Measurements from ENCODE around the gene PPP3CB. TPM values are rescaled to one million over a fixed set of nuclear protein-coding genes. Genes with fewer than 3 reads are reported as not detected.

PPP3CB gene
- total and polyA plus RNA-seq, 2 donors (not counting 1 experiment from before 2014, with no cell fraction given), result 15.9 to 51.2 TPM

GRCh38 chr10:73467206-73467605 lies 28.6 kb downstream of the PPP3CB start:
- no peak overlapping the region for H3K9ac ChIP-seq (ENCODE audit: low read length)
- H3K4me1 Mint-ChIP-seq, result peaks cover 4% of the 10 kb centered on the region
- H3K27me3 Mint-ChIP-seq, result no peaks in the 10 kb centered on the region
- no peaks in the 10 kb centered on the region for H3K79me2 ChIP-seq (ENCODE audit: control insufficient read depth, insufficient read depth, low read length)
- POLR2A ChIA-PET, result no interaction called here
- peaks cover 0 to 3% of the 10 kb centered on the region in 2 donors for H3K4me1 ChIP-seq (ENCODE audit: control insufficient read depth in 2 of 2, insufficient read depth in 2 of 2, low read length in 2 of 2)
- peaks cover 20 to 63% of the 10 kb centered on the region in 2 experiments for H3K36me3 ChIP-seq (replicated peaks in 1 of 2; ENCODE audit: control extremely low read depth in 1 of 2, control insufficient read depth in 1 of 2, extremely low read depth in 1 of 2, insufficient read depth in 2 of 2, low read length in 1 of 2)
- CTCF ChIA-PET, result no interaction called here
- H4K20me1 ChIP-seq (ENCODE audit: control insufficient read depth, insufficient read depth, low read length, poor library complexity, severe bottlenecking), result no peaks in the 10 kb centered on the region
- no peak overlapping the region for H3K4me3 ChIP-seq (ENCODE audit: control extremely low read depth in 1 of 5, extremely low read depth in 1 of 5, insufficient read depth in 1 of 5, low read depth in 2 of 5, low read length in 4 of 5)
- H3K27me3 ChIP-seq (replicated peaks in 1 of 4; ENCODE audit: control extremely low read depth in 1 of 4, control insufficient read depth in 3 of 4, insufficient read depth in 4 of 4, low read length in 3 of 4), result no peaks in the 10 kb centered on the region
- H3K4me3 Mint-ChIP-seq, result no peak overlapping the region
- no peak overlapping the region for H3K27ac ChIP-seq (ENCODE audit: low read length in 2 of 2)
- intact Hi-C loops (cut with micrococcal nuclease), result no loop called here
- H3K27ac Mint-ChIP-seq, result no peak overlapping the region
- ATAC-seq (ENCODE audit: low read depth) (no peak), DNase-seq (no peak)
- H2AFZ ChIP-seq (ENCODE audit: insufficient read depth, low read depth, low read length, poor library complexity, severe bottlenecking), result no peak overlapping the region
- H3K4me2 ChIP-seq (replicated peaks; ENCODE audit: low read depth, low read length, poor library complexity, severe bottlenecking), result no peak overlapping the region
- no CpG with 5 or more reads among the region's 2 CpGs for WGBS (ENCODE audit: insufficient coverage)
- H3K9me3 ChIP-seq (ENCODE audit: control extremely low read depth in 1 of 3, control insufficient read depth in 2 of 3, insufficient read depth in 1 of 3, low read length in 2 of 3), result no peaks in the 10 kb centered on the region
- TF ChIP-seq CTCF (IDR thresholded peaks at IDR 0.05) (no peak), EZH2 (IDR thresholded peaks at IDR 0.05; ENCODE audit: borderline replicate concordance, insufficient read depth, low read depth, low read length, poor library complexity, severe bottlenecking) (no peak)
- no peaks in the 10 kb centered on the region for H3K9me3 Mint-ChIP-seq (ENCODE audit: insufficient read depth)

- Histone ChIP-seq H3K4me1 (ENCODE audit: control insufficient read depth in 2 of 2, insufficient read depth in 2 of 2, low read length in 2 of 2) (peaks cover 0 to 3% of the 10 kb centered on the region in 2 donors), H3K27me3 (replicated peaks in 1 of 4; ENCODE audit: control extremely low read depth in 1 of 4, control insufficient read depth in 3 of 4, insufficient read depth in 4 of 4, low read length in 3 of 4) (no peaks in the 10 kb centered on the region), H3K4me3 (ENCODE audit: control extremely low read depth in 1 of 5, extremely low read depth in 1 of 5, insufficient read depth in 1 of 5, low read depth in 2 of 5, low read length in 4 of 5) (no peak overlapping the region), H2AFZ (ENCODE audit: insufficient read depth, low read depth, low read length, poor library complexity, severe bottlenecking) (no peak overlapping the region), H4K20me1 (ENCODE audit: control insufficient read depth, insufficient read depth, low read length, poor library complexity, severe bottlenecking) (no peaks in the 10 kb centered on the region), H3K36me3 (replicated peaks in 1 of 2; ENCODE audit: control extremely low read depth in 1 of 2, control insufficient read depth in 1 of 2, extremely low read depth in 1 of 2, insufficient read depth in 2 of 2, low read length in 1 of 2) (peaks cover 16 to 52% of the 10 kb centered on the region in 2 experiments), H3K79me2 (ENCODE audit: control insufficient read depth, insufficient read depth, low read length) (no peaks in the 10 kb centered on the region), H3K4me2 (replicated peaks; ENCODE audit: low read depth, low read length, poor library complexity, severe bottlenecking) (no peak overlapping the region), H3K9me3 (ENCODE audit: control extremely low read depth in 1 of 3, control insufficient read depth in 2 of 3, insufficient read depth in 1 of 3, low read length in 2 of 3) (no peaks in the 10 kb centered on the region), H3K9ac (ENCODE audit: low read length) (no peak overlapping the region), H3K27ac (ENCODE audit: low read length in 2 of 2) (no peak overlapping the region)
- POLR2A ChIA-PET, result no interaction called here
- CTCF ChIA-PET, result no interaction called here
- WGBS (ENCODE audit: insufficient coverage), result no CpG with 5 or more reads among the region's 2 CpGs
- no peak for TF ChIP-seq EZH2 (IDR thresholded peaks at IDR 0.05; ENCODE audit: borderline replicate concordance, insufficient read depth, low read depth, low read length, poor library complexity, severe bottlenecking)
- no peak for TF ChIP-seq CTCF (IDR thresholded peaks at IDR 0.05)
- H3K27me3 Mint-ChIP-seq, result no peaks in the 10 kb centered on the region
- no peak overlapping the region for H3K27ac Mint-ChIP-seq
- DNase-seq (no peak), ATAC-seq (ENCODE audit: low read depth) (no peak)
- H3K4me1 Mint-ChIP-seq, result peaks cover 4% of the 10 kb centered on the region
- no peak overlapping the region for H3K4me3 Mint-ChIP-seq
- no peaks in the 10 kb centered on the region for H3K9me3 Mint-ChIP-seq (ENCODE audit: insufficient read depth)
- intact Hi-C loops (cut with micrococcal nuclease), result no loop called here
Measured at GRCh38 chr10:73465978-73466726, 29.7 kb downstream of the PPP3CB start.

Measured in B cell (primary cell).